ENCODE data around the gene KIF3C. TPM values are rescaled to one million over a fixed set of nuclear protein-coding genes. Genes with fewer than 3 reads are reported as not detected.
"Not testable (repeated sequence)": the region's sequence is repeated elsewhere in the genome, so short reads cannot be mapped to it uniquely, and the experiment has no call there.

Gene KIF3C
- total RNA-seq, 2 experiments from 2014 or later, result 3.7 to 4.1 TPM

GRCh38 chr2:25982968-25983280 is 627 bp upstream of the KIF3C start:
- H3K27ac Mint-ChIP-seq, result no peak overlapping the region
- H3K4me3 Mint-ChIP-seq, result peak overlapping the region; percentile 76

GRCh38 chr2:25981596-25982272 is 563 bp downstream of the KIF3C start:
- Mint-ChIP-seq H3K4me1 (peaks cover 7% of the 10 kb centered on the region), H3K27me3 (no peaks in the 10 kb centered on the region), H3K4me3 (peak overlapping the region; percentile 84), H3K9me3 (no peaks in the 10 kb centered on the region), H3K36me3 (no peaks in the 10 kb centered on the region), H3K27ac (peak overlapping the region; percentile 39)
- DNase-seq, result peak; percentile 38

More at GRCh38 chr2:25982968-25983280, 627 bp upstream of the KIF3C start:
- Mint-ChIP-seq H3K27me3 (no peaks in the 10 kb centered on the region), H3K36me3 (no peaks in the 10 kb centered on the region), H3K9me3 (no peaks in the 10 kb centered on the region), H3K4me1 (peaks cover 5% of the 10 kb centered on the region)
- DNase-seq, result no peak

DNA sequence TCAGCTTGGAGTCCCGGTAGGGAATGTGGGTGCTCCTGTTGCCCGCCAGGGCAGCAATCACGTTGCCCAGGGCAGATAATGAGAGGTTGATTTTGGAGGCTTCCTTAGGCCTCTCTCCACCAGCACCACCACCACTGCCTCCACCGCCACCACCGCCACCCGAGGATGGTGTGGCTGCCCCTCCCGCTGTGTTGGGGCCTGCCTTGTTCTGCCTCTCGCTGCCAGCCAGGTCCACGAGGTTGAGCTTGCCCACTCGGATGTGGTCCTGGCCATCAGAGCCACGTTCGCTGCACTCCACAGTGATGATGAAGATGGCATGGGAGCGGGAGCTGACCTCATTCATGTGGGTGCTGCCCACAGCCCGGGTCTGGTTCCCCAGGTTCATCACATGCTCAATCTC is 1.3 kb downstream of the KIF3C start:
- DNase-seq, result no peak
- H3K27me3 Mint-ChIP-seq, result no peaks in the 10 kb centered on the region
- no peaks in the 10 kb centered on the region for H3K36me3 Mint-ChIP-seq
- no peaks in the 10 kb centered on the region for H3K9me3 Mint-ChIP-seq
- peaks cover 7% of the 10 kb centered on the region for H3K4me1 Mint-ChIP-seq
- no peak overlapping the region for H3K4me3 Mint-ChIP-seq
- H3K27ac Mint-ChIP-seq, result no peak overlapping the region

DNA sequence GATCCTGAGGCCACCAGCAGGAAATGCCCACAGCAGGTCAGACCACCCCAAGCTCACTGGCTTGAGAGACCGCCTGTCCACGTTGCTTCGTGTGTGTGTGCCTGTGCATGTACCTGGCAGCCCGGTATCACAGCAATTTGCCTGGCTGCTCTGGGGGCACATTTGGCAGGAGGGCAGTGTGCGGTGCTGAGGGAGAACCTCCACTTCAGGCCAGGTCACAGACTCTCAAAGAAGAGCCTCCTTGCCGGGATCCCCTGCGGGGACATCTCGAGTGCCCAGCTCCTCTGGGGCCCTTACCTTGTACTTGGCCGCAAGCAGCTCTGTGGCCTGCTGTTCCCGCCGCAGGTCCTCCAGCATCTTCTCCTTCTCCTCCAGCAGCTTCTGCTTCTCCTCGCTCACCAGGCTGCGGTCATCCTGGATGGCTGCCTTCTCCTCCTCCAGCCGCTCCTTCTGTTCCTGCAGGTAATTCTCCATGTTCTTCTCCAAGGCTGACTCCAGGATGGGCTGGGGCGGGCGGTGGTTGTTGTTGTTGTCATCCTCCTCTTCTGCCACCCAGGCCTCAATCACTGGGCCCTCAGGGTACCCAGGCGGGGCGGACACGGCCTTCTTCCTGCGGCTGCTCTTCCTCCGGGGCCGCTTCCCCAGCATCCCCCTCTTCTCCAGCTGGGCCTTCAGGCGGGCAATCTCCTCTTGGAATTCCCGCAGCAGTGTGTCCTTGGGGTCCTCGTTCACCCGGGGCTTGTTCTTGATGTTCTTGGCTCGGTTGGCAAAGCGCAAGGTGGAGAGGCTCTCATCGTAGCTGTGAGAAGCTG is 2.0 kb downstream of the KIF3C start:
- Mint-ChIP-seq H3K36me3 (no peaks in the 10 kb centered on the region), H3K27ac (no peak overlapping the region), H3K9me3 (no peaks in the 10 kb centered on the region), H3K4me3 (no peak overlapping the region), H3K27me3 (no peaks in the 10 kb centered on the region), H3K4me1 (peaks cover 7% of the 10 kb centered on the region)
- DNase-seq, result no peak

DNA sequence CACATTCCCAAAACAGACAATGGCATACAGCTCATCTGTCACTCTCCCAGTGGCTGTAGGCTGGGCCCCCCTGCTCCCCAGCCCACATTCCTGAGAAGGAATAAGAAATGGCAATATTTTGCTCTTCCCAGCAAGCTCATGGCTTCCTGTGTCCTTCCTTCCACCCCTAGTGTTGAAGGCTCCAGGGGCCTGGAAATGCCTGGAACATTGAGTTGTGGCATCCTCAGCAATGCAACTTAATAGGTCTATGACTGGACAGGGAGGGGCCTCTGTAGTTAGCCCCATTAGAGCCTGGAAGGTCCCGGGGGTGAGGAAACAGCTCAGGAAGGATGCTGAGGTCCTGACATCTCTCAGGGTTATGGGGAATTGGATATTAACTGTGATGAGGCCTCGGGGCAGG is 3.3 kb downstream of the KIF3C start:
- DNase-seq, result no peak
- Mint-ChIP-seq H3K27me3 (no peaks in the 10 kb centered on the region), H3K4me3 (no peak overlapping the region), H3K27ac (no peak overlapping the region), H3K4me1 (peaks cover 7% of the 10 kb centered on the region), H3K36me3 (no peaks in the 10 kb centered on the region), H3K9me3 (no peaks in the 10 kb centered on the region)

- no peak for DNase-seq
- no peak overlapping the region for H3K4me3 Mint-ChIP-seq
- H3K27ac Mint-ChIP-seq, result no peak overlapping the region
These were observed 4.5 kb downstream of the KIF3C start for GRCh38 chr2:25977768-25978167.

GRCh38 chr2:25976983-25977741 is 5.1 kb downstream of the KIF3C start:
- Mint-ChIP-seq H3K27ac (no peak overlapping the region), H3K4me1 (peaks cover 4% of the 10 kb centered on the region), H3K27me3 (no peaks in the 10 kb centered on the region), H3K9me3 (no peaks in the 10 kb centered on the region), H3K4me3 (no peak overlapping the region), H3K36me3 (no peaks in the 10 kb centered on the region)
- DNase-seq, result no peak

More at GRCh38 chr2:25977768-25978167, 4.5 kb downstream of the KIF3C start:
- no peaks in the 10 kb centered on the region for H3K27me3 Mint-ChIP-seq
- no peaks in the 10 kb centered on the region for H3K9me3 Mint-ChIP-seq
- no peaks in the 10 kb centered on the region for H3K36me3 Mint-ChIP-seq
- H3K4me1 Mint-ChIP-seq, result peaks cover 5% of the 10 kb centered on the region

DNA sequence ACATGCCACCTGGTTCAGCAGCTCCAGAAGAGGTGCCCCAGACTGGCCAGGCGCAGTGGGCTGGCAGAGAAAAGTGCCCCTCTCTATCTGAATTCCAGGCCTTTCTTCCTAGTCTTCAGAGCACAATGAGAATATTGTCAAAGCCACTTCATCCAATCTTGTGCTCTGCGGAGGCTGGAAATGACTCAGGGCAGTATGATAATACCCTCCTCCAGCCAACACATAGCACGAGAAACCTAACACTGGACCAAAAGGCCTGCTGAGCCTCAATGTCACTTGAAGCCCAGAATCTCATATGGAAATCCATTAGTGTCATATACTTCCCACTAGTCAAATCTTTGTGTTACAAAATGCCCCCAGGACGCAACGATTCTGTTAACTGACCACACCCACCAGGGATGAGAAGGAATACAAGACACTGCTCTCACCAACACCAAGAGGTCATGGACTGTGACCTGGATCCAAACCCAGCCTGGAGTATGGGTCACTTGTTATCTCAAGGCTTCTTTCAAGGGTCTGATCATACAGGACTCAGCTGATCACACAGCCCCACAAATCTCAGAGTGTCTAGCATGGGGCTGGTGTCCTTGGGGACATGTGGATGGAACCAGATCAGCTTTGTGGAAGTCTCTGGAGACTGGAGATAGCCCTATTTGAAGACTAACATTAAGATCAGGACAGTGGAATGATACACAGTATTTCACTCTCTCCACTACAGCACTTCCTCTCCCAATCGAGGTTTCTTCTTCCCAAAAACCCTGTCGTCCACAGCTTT is 10.1 kb downstream of the KIF3C start:
- no peak for DNase-seq

GRCh38 chr2:25971596-25971995 is 10.7 kb downstream of the KIF3C start:
- H3K27me3 Mint-ChIP-seq, result no peaks in the 10 kb centered on the region
- no peaks in the 10 kb centered on the region for H3K36me3 Mint-ChIP-seq
- peaks cover 2% of the 10 kb centered on the region for H3K4me1 Mint-ChIP-seq
- no peaks in the 10 kb centered on the region for H3K9me3 Mint-ChIP-seq
- no peak for DNase-seq
- no peak overlapping the region for H3K4me3 Mint-ChIP-seq
- no peak overlapping the region for H3K27ac Mint-ChIP-seq

More for the DNA sequence above, 10.1 kb downstream of the KIF3C start:
- Mint-ChIP-seq H3K4me1 (peaks cover 2% of the 10 kb centered on the region), H3K27me3 (no peaks in the 10 kb centered on the region), H3K27ac (no peak overlapping the region), H3K9me3 (no peaks in the 10 kb centered on the region), H3K4me3 (no peak overlapping the region), H3K36me3 (no peaks in the 10 kb centered on the region)

- Mint-ChIP-seq H3K27ac (no peak overlapping the region), H3K4me3 (no peak overlapping the region), H3K27me3 (no peaks in the 10 kb centered on the region), H3K36me3 (no peaks in the 10 kb centered on the region), H3K9me3 (no peaks in the 10 kb centered on the region), H3K4me1 (peaks cover 2% of the 10 kb centered on the region)
- no peak for DNase-seq
These were observed 15.6 kb downstream of the KIF3C start for GRCh38 chr2:25966531-25967270.

DNA sequence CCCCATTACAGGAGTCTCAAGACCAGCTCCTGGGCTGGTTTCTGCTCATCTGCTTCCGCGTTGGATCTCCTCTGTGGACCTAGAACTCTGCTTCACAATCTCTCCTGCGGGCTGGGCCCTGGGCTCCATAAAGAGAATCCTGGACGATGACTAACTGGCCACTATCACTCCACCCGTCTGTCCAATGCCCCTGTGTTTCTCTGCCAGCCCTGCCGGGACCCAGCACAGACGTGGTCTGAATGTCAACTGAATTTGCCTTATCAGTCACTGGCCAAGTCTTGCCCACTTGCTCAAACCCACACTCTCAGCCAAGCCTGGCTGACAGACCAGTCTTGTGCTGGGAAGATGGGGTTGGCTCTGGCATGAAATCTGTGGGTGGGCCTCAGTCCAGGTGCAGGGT is 17.4 kb downstream of the KIF3C start:
- peaks cover 7% of the 10 kb centered on the region for H3K4me1 Mint-ChIP-seq
- DNase-seq, result no peak
- H3K27ac Mint-ChIP-seq, result no peak overlapping the region
- H3K9me3 Mint-ChIP-seq, result no peaks in the 10 kb centered on the region
- no peak overlapping the region for H3K4me3 Mint-ChIP-seq
- H3K36me3 Mint-ChIP-seq, result no peaks in the 10 kb centered on the region
- H3K27me3 Mint-ChIP-seq, result no peaks in the 10 kb centered on the region

- Mint-ChIP-seq H3K4me1 (peaks cover 5% of the 10 kb centered on the region), H3K27ac (peak overlapping the region; percentile 67), H3K36me3 (no peaks in the 10 kb centered on the region), H3K9me3 (no peaks in the 10 kb centered on the region), H3K4me3 (no peak overlapping the region), H3K27me3 (no peaks in the 10 kb centered on the region)
- no peak for DNase-seq
These were observed 21.4 kb downstream of the KIF3C start for GRCh38 chr2:25960920-25961319.

GRCh38 chr2:25960396-25960795 is 21.9 kb downstream of the KIF3C start:
- DNase-seq, result no peak
- Mint-ChIP-seq H3K9me3 (no peaks in the 10 kb centered on the region), H3K4me1 (peaks cover 5% of the 10 kb centered on the region), H3K27me3 (no peaks in the 10 kb centered on the region), H3K4me3 (no peak overlapping the region), H3K27ac (no peak overlapping the region), H3K36me3 (no peaks in the 10 kb centered on the region)

DNA sequence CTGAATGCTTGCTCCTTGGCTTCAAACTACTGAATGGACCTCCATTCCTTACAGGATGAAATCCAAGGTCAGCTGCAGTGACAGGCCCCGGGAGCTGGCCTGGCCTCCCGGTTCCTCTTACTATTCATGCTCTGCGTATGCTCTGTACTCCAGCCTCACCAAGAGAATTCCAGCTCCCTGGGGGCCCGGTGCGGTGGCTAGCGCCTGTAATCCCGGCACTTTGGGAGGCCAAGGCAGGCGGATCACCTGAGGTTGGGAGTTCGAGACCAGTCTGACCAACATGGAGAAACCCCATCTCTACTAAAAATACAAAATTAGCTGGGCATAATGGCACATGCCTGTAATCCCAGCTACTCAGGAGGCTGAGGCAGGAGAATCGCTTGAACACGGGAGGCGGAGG is 23.7 kb downstream of the KIF3C start:
- H3K9me3 Mint-ChIP-seq, H3K36me3 Mint-ChIP-seq, H3K27me3 Mint-ChIP-seq, DNase-seq, H3K27ac Mint-ChIP-seq, H3K4me1 Mint-ChIP-seq, H3K4me3 Mint-ChIP-seq: not testable (repeated sequence)
